HG03565 (cell line): ENCODE results near the gene SGCD.
"Not testable (repeated sequence)": the region's sequence is repeated elsewhere in the genome, so short reads cannot be mapped to it uniquely, and the experiment has no call there.

Experiments used
- ATAC-seq: cut with Tn5 transposase; IDR thresholded peaks from one replicate; pipeline ENCODE4 v1.9.1; 2021; ENCODE audit warnings: mild to moderate bottlenecking, moderate library complexity; ENCODE audit not compliant: unreplicated experiment

SGCD gene

DNA sequence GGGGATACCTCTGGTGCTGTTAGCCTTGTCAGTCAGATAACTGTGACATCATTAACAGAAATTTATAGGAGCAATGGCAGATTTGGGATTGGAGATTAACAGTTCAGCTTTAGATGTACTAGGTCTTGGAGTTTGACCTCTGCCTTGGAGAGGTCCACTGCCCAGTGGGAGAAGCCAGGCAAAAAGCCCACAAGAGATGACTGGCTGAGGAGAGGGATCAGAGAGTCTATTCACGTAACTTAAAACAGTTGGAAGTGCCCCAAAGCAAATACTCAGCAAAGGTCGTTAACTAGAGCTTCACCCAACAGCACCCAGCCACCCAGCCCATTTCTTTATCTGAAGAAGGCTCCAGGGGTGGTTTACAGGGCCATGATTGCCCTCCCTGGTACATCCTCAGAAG, 290.5 kb downstream of the SGCD start:
- ATAC-seq = no peak

DNA sequence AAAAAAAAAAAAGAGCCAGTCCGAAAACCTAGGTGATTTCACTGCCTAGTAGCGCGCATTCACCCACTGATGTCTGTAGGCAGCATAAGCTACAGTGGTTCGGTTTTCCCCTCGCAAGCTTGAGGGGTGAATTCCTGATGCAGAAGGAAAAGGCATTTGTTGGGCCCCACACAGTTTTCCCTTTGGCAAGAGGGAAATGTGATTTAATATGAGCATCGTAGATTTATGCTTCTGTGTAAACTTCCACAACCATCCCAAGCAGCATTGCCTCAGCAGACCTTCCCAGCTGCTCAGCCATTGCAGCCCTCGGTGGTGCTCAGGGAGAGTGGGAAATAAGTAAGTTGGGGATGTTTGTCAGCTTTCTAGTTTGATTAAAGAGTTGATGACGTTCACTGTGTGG, 291.6 kb downstream of the SGCD start:
- no peak for ATAC-seq

DNA sequence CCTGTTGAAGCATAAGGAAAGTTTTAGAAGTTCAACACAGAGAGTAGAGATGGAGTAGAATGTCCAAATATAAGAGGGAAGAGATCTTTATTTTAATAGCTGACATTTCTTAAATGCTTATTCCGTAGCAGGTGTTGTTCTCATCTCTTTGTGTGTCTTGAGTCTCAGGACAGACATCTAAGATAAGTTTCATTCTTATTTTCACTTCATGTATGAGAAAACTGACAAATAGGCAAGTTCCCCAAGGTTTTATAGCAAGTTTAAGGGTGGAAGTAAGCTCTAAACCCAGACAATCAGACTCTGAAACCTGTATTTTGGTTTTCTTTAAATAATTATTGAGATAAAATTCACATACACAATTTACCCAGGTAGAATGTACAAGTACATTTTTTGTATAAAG, 294.8 kb downstream of the SGCD start:
- ATAC-seq = no peak

DNA sequence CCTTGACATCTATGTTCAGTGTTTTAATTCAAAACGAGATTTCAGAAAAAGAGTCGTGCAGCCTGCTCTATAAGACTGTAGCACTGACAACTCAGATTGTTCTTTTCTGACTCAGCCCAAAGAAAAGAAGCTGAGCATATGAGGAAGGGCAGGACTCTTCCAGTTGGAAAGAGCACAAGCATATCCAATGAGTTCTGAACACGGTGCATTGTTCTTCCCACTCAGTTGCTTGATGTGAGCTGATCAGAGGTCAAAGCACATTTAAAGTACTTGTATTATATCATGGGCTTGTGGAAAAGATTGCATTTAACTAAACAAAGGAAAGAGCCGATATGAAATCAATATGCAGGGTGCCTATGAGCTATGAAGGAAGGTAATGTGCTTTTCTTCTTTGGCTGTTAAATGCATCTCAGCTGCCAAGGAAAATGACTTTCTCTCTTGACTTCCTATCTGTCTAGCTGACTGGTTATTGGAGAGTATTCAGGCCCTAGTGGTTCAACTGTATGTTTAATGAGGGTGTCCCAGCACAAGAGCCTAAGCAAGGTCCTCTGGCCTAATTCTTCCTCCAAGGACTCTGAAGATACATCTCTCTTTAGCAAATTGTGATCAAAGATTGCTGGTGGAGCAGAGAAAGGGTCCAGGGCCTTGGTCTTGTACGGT, 296.5 kb downstream of the SGCD start:
- ATAC-seq = no peak

DNA sequence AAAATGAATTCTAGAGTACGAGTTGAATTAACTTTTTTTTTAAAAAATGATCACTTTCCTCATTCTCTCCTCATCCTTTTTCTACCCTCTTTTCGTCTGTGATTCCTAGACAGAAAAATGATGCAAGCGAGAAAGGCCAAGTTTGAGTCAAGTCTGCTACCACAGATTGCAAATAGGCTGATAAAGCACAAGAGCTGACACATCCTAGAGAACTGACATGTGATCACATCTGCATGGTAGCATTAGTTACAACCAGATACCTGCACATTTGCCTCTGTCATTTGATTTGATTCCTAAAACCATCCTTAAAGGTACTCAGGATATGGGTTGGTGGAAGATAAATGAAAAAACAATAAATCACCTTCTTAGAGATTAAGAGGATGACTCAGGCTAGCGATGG, 297.7 kb downstream of the SGCD start:
- ATAC-seq = no peak

DNA sequence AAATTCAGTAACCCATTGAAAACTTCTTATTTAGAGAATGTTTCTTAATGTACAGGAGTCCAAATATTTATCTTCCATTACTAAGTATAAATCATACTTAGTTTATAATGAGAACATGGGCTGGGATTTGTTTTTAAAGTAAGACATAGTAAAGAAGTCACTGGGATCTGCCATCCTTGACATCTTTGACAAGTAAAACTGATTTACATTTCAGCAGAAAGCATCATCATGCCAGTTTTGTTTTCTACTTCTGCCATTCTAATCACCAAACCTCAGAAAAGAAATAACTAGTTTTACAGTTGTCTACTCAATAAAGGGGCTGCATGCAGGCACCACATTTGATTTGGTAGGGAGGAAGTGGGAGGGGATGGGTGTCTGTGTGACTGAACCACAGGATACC, 301.5 kb downstream of the SGCD start:
- ATAC-seq = no peak

DNA sequence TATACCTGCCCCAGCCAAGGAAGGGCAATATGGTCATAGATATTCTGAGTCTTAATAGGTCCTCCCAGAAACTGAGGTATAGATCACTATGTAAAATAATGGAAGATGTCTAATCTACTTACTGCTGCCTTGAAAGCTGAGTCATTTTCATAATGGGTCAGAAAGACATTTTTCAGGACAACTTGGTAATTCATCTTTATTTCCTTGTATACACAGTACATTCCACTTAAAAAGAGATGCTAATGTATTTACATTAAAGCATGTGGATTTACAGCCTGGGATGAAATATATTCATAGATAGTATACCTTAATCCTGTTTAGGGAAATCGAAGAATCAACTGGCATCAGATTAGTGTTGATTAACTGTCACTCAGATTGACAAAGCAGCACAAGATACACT, 304.0 kb downstream of the SGCD start:
- no peak for ATAC-seq

DNA sequence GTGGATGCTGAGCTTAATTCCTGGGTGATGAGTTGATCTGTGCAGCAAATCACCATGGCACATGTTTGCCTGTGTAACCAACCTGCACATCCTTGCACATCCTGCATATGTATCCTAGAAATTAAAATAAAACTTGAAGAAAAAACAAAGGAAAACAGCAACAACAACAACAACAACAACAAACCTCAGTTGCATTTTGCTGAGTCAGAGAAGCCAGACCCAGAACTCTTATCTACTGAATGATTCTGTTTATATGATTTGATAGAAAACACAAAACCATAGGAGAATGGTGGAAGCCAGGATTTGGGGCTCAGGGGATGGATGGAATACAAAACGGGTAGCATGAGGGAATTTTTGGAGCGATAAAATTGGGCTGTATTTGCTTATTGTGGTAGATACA, 307.3 kb downstream of the SGCD start:
- ATAC-seq = no peak

DNA sequence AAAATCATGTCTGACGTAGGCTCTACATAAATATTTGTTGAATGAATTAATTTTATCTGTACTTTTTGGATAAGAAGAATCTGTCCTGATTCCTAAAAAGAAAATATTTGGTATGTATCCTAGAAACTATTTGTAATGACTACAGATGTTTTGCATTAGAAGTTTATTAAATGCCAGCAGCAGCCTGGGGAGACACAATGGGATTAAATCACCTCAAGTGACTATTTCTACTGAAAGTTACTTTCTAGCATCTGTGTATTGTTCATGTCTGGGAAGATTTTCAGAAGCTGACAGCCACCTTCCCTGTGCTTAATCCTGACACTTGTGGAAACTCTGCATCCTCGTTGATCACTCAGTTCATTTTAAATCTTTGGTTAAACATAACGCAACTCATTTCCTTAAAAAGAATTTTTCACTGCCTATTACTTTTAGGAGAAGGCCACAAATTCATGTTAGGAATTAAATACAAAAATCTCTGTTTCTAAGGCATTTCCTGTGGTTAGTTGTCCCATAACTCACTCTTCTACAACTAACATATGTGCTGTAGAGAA, 313.8 kb downstream of the SGCD start:
- ATAC-seq = no peak

DNA sequence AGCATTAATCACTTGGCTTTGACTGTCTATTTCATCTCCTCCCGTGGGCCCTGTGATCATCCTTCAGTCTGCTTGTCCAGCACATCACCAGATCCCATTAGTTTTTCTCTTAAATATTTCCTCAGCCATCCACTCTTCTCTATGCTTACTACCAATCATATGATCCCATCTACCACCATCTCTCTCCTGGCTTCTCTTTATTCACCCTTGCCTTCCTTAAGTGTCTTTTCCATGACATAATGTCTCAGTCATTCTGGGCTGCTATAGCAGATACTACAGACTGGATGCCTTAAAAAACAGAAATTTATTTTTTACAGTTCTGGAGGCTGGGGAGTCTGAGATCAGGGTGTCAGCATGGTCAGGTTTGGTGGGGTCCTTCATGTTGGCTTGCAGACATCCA, 314.7 kb downstream of the SGCD start:
- no peak for ATAC-seq

DNA sequence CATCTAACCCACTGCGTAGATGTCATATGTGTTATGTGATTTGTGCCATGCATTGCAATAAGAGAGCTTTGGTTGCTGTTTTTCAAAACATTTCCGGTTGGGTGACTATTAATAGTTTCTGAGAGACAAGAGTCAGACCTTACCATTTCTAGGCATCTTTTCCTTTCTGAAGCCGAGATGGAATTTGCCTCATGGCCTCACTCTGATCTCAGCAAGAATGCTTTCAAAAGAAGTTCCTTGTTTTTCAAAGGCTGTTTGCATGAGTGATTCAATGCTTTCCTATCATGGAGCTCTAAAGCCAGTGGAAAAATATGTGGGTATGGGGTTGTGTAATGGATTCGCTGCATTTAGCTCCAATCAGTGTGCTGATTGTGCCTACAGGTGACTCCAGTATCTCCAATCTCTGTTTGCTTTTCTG, 320.1 kb downstream of the SGCD start:
- ATAC-seq = no peak

DNA sequence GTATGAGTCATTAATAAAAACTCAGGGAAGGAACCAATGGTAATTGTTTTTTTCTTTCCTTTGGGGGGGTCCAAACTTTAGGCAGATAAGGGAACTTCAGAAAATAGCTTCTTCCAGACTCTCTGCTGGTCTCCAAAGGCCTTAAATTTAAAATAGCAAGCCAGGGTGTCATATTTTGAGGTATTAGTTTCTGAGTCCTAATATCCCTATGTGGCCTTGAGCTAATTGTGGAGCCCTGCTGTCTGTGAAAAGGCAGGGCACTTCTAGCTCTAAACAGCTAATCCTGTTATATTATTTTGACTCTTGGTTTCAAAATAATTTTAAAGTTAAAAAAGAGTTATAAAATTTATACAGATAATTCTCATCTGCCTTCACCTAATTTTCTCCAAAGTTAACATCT, 327.5 kb downstream of the SGCD start:
- no peak for ATAC-seq

DNA sequence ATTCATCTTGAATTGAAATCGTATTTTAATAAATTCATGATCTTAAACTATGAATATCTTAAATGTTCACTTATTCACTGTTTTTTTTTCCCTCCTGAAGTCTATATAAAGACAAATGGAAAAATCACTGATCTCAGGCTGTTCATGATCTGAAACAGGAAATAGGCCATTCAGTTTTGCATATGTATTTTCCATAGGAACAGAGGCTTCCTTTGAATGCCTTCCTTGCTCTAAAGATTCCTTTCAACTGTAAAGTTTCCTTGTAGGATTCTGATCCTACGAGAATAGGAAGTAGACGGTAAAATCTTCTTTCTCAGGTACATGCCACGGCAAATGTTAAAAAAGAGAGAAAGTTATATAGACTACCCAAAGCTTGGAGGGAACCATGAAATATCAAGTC, 328.8 kb downstream of the SGCD start:
- ATAC-seq = no peak

DNA sequence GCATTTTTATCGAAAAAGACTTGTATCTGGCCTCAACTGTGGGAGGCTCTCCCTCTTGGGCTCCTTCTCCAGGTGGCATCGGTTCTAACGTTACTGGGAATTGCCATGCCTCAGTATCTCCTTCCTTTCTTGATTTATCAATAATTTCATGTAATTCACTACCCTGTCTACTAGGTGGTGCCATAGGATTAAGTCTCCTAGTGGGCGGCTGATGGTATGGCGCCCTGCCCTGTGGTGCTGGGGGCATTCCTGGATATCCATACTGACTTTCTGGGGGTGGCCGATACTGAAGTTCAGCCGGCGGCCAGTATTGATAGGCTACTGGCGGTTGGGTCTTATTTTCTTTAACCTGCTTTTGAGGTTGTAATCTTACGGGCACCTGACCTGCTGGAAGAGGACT, 337.9 kb downstream of the SGCD start:
- ATAC-seq = not testable (repeated sequence)

DNA sequence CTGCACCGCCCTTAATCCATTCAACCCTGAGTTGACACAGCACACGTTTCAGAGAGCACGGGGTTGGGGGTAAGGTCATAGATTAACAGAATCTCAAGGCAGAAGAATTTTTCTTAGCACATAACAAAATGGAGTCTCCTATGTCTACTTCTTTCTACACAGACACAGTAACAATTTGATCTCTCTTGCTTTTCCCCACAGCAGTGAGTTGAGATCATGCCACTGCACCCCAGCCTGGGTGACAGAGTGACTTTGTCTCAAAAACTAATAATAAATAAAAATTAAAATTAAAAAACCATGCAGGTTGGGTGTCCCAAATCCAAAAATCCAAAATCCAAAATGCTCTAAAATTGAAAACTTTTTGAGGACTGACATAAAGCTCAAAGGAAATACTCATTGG, 339.7 kb downstream of the SGCD start:
- ATAC-seq = not testable (repeated sequence)

DNA sequence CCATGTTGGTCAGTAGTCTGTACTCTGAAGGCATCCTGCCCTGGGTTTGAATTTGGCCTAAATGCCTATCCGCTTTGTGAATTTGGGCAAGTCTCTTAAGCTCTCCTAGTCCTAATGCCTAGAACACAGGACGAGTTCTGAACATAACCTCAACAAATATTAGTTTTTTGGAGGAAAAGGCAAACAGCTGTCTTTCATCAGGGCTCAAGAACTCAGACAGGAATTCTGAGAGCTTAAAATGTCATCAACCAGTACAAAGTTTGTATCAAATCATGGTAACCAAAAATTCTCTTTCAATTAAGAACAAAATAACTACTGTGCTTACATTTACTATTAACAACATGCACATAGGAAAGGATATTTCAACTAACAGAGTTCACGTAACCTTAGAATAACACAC, 340.7 kb downstream of the SGCD start:
- ATAC-seq = no peak

DNA sequence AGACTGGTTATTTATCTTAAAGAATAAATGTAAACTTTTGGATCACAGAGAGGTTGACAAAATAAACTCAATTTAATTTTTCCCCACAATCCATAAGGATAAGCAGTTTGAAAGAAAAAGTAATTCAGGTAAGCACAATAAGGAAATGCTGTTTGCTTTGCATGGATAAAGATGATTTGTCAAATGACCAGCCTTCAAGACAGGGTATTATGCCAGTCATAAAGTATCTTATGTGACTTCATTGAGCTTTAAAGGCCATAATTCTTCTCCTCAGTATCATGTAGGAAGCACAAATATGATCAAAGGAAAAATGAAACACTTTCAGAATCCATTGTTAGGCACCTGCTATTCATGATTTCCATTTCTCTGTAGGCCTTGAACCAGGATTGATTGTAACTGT, 342.5 kb downstream of the SGCD start:
- ATAC-seq = no peak

DNA sequence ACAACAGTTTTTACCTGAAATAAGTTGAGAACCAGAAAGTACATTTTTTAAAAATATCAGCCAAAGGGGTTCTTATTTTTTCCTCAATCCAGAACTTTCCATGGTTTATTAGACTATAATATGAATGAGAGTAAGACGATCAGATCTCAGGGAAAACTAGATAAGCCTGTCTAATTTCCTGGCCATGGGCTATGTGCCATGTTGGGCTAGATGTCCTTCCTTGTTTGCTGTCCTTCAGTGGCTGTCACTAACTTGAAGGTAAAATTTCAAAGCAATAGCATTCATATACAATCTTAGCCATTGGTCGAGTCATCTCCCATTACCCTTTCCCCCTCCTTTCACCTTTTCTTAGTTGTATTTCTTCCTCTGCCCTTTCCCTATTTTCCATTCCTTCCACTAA, 343.7 kb downstream of the SGCD start:
- ATAC-seq = no peak

DNA sequence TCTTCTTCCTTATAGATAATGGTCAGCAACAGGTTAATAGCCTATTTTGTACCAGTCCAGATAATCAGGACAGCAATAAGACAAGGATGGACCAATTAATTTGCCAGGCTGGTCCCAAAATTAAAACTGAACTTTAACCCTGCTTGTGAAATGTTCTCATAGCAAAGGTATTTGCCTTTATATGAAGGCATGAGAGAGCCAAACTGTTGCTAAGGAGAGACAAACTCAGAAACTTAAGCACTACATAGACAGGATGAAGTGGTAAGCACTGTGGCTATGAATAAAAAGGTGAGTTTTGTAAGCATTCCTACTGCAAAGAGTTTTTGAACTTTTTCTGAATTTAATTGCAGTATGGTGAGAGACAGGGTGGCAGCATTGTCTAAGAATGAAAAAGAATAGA, 348.4 kb downstream of the SGCD start:
- no peak for ATAC-seq

DNA sequence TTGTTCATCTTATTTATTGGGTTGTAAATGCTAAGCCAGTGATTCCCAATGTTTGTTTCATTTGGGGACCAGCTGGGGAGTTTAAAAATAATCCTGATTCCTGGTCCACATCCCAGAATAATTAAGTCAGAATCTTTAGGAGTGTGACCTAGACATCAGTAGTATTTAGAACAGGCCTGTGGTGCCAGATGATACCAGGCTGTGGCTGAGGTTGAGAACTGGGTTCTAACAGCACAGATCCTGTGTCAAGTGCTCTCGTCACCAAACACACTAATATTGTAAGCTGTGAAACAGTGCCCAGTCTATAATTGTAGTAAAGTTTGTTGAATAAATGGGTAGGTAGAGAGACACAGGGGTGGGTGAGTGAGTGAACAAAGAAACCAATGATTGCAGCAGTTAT, 351.0 kb downstream of the SGCD start:
- ATAC-seq = no peak

DNA sequence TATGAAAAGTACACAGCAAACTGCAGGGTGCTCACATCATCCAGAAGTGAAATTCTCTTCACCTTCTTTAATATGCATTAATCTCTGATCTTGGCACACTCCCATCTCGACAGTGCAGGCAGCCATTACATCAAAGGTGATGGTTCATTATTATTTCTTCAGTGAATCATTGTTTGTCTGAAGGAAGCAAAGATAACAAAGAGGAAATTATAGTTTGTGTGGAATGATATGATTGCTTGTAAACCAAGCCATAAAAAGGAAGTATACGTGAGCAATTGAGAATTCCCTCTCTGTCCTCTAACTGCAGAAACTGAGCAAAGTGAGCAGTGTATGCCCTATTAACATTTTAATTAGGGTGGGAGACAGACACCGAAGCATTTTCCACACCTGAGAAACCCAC, 351.5 kb downstream of the SGCD start:
- ATAC-seq = no peak

DNA sequence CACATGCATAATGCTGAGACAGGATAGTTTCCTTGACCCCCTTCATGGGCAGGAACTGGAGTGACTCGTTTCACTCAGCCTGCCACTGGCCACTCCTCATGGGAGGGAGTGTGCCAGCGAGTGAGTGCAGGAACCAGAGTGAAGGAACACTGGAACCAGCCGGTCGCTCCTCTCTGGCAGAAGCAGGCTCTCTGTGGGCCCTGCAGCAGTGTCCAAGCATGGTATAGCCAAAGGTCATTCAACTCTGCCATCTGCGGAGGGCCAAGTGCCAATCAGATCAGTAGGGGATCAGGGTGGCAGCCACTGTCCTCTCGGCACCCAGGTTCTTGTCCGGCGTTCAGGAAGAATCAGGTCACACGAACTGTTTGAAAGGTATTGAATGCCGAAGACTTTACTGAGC, 353.9 kb downstream of the SGCD start:
- no peak for ATAC-seq

DNA sequence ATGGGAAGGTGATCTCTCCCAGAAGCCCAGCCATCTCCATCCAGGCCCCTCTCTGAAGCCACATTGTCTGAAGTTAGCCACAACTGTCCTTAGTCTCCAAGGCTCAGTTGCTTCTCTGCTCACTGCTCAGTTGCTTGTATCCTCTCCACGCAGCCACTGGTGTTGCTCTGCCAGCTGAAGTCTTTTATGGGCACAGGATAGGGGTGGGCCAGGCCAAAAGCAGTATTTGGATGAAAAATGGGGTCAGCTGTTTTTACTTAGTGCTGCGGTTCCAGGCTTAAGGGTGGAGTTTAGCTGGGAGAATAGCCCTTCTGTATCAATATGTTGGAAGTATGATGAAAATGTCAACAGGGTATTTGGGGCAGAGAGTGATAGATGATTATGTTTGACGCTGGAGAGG, 354.3 kb downstream of the SGCD start:
- no peak for ATAC-seq
